ENCODE results near the gene SOX13. TPM values are rescaled to one million over a fixed set of nuclear protein-coding genes. Genes with fewer than 3 reads are reported as not detected.
"Not testable (repeated sequence)": the region's sequence is repeated elsewhere in the genome, so short reads cannot be mapped to it uniquely, and the experiment has no call there.

Gene SOX13
- total and polyA plus RNA-seq, 5 donors from 2014 or later: 0.47 TPM; not detected in 4

DNA sequence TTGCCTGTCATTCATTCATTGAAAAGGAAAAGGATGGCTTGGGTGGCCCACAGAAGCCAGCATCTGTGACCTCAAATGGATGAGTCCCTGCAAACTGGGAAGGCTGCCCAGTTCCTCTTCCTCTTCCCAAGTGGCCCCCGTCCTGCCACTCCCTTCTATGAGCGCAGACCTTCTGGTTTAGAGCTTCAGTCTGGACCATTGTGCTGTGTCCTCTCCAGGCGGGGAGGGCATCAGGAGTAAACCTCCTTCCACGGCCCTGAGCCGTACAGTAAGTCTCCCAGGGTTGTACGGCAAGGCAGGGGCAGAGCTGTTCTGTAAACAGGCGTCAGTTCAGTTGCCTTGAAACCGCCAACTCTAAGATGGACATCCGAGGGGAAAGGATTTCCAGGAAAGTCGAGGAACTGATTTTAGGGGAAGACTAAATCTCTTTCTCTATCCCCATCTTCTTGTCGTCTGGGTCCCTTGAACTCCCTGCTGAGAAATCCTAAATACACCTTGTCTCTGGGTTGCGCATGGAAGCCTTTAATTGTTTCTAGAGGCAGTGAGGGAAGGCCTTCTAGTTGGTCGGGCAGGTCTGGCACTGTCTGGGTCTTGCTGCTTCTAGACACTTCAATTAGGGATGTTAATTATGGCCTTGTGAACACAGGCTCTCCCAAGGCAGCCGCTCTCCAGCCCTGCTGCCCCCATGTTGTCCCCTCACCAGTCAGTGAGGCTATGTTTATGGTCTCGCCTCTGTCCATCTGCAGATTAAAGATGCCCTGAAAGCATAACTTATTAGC, 22.1 kb downstream of the SOX13 start:
- no peak for ATAC-seq (ENCODE audit: low read depth in 2 of 2)
- H3K27ac ChIP-seq (ENCODE audit: insufficient read depth, low read length, poor library complexity, severe bottlenecking): no peak overlapping the region
- H3K27me3 Mint-ChIP-seq: peaks cover 16% of the 10 kb centered on the region
- H3K36me3 Mint-ChIP-seq: no peaks in the 10 kb centered on the region
- H3K9me3 ChIP-seq (ENCODE audit: control insufficient read depth in 2 of 2, low read length in 2 of 2): no peaks in the 10 kb centered on the region
- H3K36me3 ChIP-seq (ENCODE audit: control insufficient read depth, insufficient read depth, low read length): no peaks in the 10 kb centered on the region
- no peak overlapping the region for H3K4me3 ChIP-seq (ENCODE audit: low read depth, low read length)
- H3K4me1 Mint-ChIP-seq: no peaks in the 10 kb centered on the region
- no peaks in the 10 kb centered on the region for H3K4me1 ChIP-seq (ENCODE audit: control insufficient read depth, insufficient read depth, low read length, poor library complexity, severe bottlenecking)
- H3K9me3 Mint-ChIP-seq: no peaks in the 10 kb centered on the region
- no peaks in the 10 kb centered on the region for H3K27me3 ChIP-seq (ENCODE audit: control insufficient read depth, insufficient read depth, low read length)
- no peak overlapping the region for H3K27ac Mint-ChIP-seq
- no peak overlapping the region for H3K4me3 Mint-ChIP-seq
- no peak for DNase-seq

DNA sequence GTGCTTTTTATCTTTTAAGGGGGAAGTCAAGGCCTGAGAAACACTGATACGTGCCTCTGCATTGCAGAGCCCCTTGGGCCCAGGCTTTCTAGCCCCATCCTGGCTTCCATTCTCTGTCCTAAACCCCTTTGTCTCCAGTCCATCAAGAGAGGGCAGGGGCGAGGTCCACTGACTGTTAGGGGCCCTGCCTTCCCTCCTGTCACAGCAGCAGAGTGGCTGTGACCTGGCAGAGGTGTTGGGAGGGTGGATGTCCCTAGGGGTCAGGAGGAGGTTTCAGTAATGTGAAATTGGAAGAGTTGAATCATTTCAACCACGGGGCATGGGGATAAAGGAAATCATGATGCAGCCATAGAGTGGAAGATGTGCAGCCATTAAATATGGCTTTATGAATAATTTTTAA, 24.0 kb downstream of the SOX13 start:
- Histone ChIP-seq H3K4me3 (ENCODE audit: low read depth, low read length) (no peak overlapping the region), H3K27ac (ENCODE audit: insufficient read depth, low read length, poor library complexity, severe bottlenecking) (no peak overlapping the region), H3K4me1 (ENCODE audit: control insufficient read depth, insufficient read depth, low read length, poor library complexity, severe bottlenecking) (no peaks in the 10 kb centered on the region), H3K9me3 (ENCODE audit: control insufficient read depth in 2 of 2, low read length in 2 of 2) (no peaks in the 10 kb centered on the region), H3K27me3 (ENCODE audit: control insufficient read depth, insufficient read depth, low read length) (no peaks in the 10 kb centered on the region), H3K36me3 (ENCODE audit: control insufficient read depth, insufficient read depth, low read length) (no peaks in the 10 kb centered on the region)
- Mint-ChIP-seq H3K36me3 (no peaks in the 10 kb centered on the region), H3K4me3 (no peak overlapping the region), H3K4me1 (no peaks in the 10 kb centered on the region), H3K9me3 (no peaks in the 10 kb centered on the region), H3K27me3 (peaks cover 16% of the 10 kb centered on the region), H3K27ac (no peak overlapping the region)
- ATAC-seq (ENCODE audit: low read depth in 2 of 2) (no peak), DNase-seq (no peak)

DNA sequence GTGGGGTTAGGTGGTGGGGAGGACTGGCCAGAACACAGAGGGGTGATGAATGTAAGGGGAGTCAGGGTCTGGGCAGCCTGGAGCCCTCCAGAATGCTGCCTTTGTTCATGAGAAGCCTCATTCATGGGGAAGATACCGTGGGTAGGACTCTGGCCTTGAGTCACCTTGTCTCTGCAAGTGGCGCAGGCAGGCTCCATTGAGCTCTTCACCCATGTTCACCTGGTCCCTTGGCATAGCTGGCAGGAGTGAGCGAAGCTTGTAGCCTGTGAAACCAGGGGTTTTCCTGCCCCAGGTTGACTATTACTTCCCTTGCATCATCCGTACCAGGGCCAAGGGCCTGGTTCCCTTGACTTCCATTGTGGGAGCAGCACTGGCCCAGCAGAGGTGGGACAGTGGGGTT, 25.8 kb downstream of the SOX13 start:
- Histone ChIP-seq H3K36me3 (ENCODE audit: control insufficient read depth, insufficient read depth, low read length) (no peaks in the 10 kb centered on the region), H3K4me1 (ENCODE audit: control insufficient read depth, insufficient read depth, low read length, poor library complexity, severe bottlenecking) (peaks cover 8% of the 10 kb centered on the region), H3K4me3 (ENCODE audit: low read depth, low read length) (no peak overlapping the region), H3K27me3 (ENCODE audit: control insufficient read depth, insufficient read depth, low read length) (no peaks in the 10 kb centered on the region), H3K9me3 (ENCODE audit: control insufficient read depth in 2 of 2, low read length in 2 of 2) (no peaks in the 10 kb centered on the region), H3K27ac (ENCODE audit: insufficient read depth, low read length, poor library complexity, severe bottlenecking) (no peak overlapping the region)
- H3K27me3 Mint-ChIP-seq: peaks cover 10% of the 10 kb centered on the region
- peaks cover 0 to 15% (median 9%) of the 10 kb centered on the region in 4 donors for H3K4me1 Mint-ChIP-seq
- ATAC-seq (ENCODE audit: low read depth in 2 of 2) (no peak), DNase-seq (no peak)
- no peak overlapping the region for H3K4me3 Mint-ChIP-seq
- H3K27ac Mint-ChIP-seq: no peak overlapping the region
- H3K36me3 Mint-ChIP-seq: no peaks in the 10 kb centered on the region
- H3K9me3 Mint-ChIP-seq: no peaks in the 10 kb centered on the region

DNA sequence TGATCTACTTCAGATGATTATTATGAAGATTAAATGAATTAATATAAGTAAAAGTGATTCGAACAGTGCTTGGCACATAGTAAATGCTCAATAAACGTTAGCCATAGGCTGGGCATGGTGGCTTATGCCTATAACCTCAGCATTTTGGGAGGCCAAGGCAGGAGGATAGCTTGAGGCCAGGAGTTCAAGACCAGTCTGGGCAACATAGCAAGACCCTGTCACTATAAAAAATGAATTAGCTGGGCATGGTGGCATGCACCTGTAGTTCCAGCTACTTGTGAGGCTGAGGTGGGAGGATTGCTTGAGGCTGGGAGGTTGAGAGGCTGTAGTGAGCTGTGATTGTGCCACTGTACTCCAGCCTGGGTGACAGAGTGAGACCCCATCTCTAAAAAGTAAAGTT, 26.8 kb downstream of the SOX13 start:
- not testable (repeated sequence) for H3K9me3 Mint-ChIP-seq; H3K4me3 ChIP-seq (ENCODE audit: low read depth, low read length); DNase-seq; ATAC-seq (ENCODE audit: low read depth in 2 of 2); H3K27ac ChIP-seq (ENCODE audit: insufficient read depth, low read length, poor library complexity, severe bottlenecking); H3K36me3 ChIP-seq (ENCODE audit: control insufficient read depth, insufficient read depth, low read length); H3K9me3 ChIP-seq (ENCODE audit: control insufficient read depth in 2 of 2, low read length in 2 of 2); H3K36me3 Mint-ChIP-seq; H3K27me3 ChIP-seq (ENCODE audit: control insufficient read depth, insufficient read depth, low read length); H3K27ac Mint-ChIP-seq; H3K4me3 Mint-ChIP-seq
- H3K4me1 ChIP-seq (ENCODE audit: control insufficient read depth, insufficient read depth, low read length, poor library complexity, severe bottlenecking): peaks cover 18% of the 10 kb centered on the region
- Mint-ChIP-seq H3K27me3 (peaks cover 13% of the 10 kb centered on the region), H3K4me1 (peaks cover 1 to 21% (median 12%) of the 10 kb centered on the region in 4 donors)

DNA sequence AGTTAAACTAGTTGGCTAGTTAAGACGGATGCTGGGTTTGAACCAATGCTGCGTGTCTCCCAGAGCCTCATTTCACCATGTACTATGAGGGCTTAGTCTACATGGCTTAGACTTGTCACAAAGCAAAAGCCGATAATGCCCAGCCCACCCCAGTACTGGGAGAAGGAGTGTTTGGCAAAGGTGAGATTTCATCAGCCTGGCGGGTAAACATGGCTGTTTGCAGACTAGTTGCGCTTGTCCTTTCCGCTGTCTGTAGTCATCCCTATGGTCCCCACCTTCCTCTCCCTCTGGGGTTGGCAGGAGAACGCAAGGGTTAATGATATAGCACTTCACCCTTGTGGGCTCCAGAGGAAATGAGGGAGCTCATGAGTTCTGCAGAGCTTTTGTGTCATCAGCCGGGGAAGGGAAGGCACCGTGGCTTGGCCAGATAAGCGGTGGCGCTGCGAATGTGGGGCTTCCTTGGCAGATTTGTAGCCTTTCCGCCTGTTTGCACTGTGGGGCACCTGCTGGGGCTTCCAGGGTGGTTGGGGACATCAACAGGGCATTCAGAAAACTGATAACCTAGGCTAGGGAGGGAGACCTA, 29.2 kb downstream of the SOX13 start:
- no peaks in the 10 kb centered on the region for H3K9me3 ChIP-seq (ENCODE audit: control insufficient read depth in 2 of 2, low read length in 2 of 2)
- Mint-ChIP-seq H3K4me3 (peak overlapping the region in 1 of 4 donors; percentile 66), H3K27ac (no peak overlapping the region), H3K4me1 (peaks cover 5 to 24% (median 16%) of the 10 kb centered on the region in 4 donors), H3K9me3 (no peaks in the 10 kb centered on the region), H3K36me3 (no peaks in the 10 kb centered on the region), H3K27me3 (peaks cover 21% of the 10 kb centered on the region)
- peaks cover 23% of the 10 kb centered on the region for H3K4me1 ChIP-seq (ENCODE audit: control insufficient read depth, insufficient read depth, low read length, poor library complexity, severe bottlenecking)
- ATAC-seq (ENCODE audit: low read depth in 2 of 2): no peak
- no peak overlapping the region for H3K4me3 ChIP-seq (ENCODE audit: low read depth, low read length)
- H3K27me3 ChIP-seq (ENCODE audit: control insufficient read depth, insufficient read depth, low read length): no peaks in the 10 kb centered on the region
- DNase-seq: peak in 1 of 3 donors; percentile 36
- no peak overlapping the region for H3K27ac ChIP-seq (ENCODE audit: insufficient read depth, low read length, poor library complexity, severe bottlenecking)
- no peaks in the 10 kb centered on the region for H3K36me3 ChIP-seq (ENCODE audit: control insufficient read depth, insufficient read depth, low read length)

DNA sequence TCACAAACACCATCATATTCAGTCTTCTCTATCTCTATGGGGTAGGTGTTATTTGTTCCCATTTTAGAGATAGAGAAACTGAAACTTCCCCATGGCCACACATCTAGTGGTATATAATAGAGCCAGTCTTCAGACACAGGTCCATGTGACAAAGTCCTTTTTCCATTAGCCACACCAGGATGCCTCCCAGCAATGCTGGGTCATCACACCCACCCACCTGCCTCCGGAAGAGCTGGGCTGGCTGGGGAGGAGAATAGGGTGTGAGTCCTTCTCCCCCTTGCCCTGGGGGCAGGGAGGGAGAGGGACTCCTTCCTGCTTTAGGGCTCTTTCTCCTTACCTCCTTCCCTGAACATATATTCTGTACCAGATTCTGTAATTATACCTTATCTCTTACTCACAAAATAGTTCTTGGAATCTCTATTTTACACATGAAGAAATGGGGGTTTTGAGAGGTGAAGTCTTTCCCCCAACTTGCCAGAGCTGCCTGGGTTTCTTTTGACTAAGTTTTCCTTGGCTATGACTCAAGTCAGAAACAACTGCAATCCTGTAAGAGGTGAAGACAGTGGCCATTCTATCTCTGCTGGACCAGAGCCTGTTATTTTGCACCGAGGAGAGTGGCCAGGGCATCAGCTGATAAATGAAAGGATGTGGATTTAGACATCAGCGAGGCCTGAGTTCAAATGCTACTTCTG, 30.0 kb downstream of the SOX13 start:
- Histone ChIP-seq H3K4me3 (ENCODE audit: low read depth, low read length) (no peak overlapping the region), H3K27me3 (ENCODE audit: control insufficient read depth, insufficient read depth, low read length) (no peaks in the 10 kb centered on the region), H3K36me3 (ENCODE audit: control insufficient read depth, insufficient read depth, low read length) (no peaks in the 10 kb centered on the region), H3K27ac (ENCODE audit: insufficient read depth, low read length, poor library complexity, severe bottlenecking) (no peak overlapping the region), H3K4me1 (ENCODE audit: control insufficient read depth, insufficient read depth, low read length, poor library complexity, severe bottlenecking) (peaks cover 23% of the 10 kb centered on the region), H3K9me3 (ENCODE audit: control insufficient read depth in 2 of 2, low read length in 2 of 2) (no peaks in the 10 kb centered on the region)
- Mint-ChIP-seq H3K36me3 (no peaks in the 10 kb centered on the region), H3K9me3 (no peaks in the 10 kb centered on the region), H3K4me1 (peaks cover 5 to 24% (median 16%) of the 10 kb centered on the region in 4 donors), H3K4me3 (peak overlapping the region in 1 of 4 donors; percentile 66), H3K27me3 (peaks cover 21% of the 10 kb centered on the region), H3K27ac (peak overlapping the region in 2 of 3 donors; percentile 18 to 39)
- ATAC-seq (ENCODE audit: low read depth in 2 of 2) (no peak), DNase-seq (peak in 1 of 3 donors; percentile 29)

DNA sequence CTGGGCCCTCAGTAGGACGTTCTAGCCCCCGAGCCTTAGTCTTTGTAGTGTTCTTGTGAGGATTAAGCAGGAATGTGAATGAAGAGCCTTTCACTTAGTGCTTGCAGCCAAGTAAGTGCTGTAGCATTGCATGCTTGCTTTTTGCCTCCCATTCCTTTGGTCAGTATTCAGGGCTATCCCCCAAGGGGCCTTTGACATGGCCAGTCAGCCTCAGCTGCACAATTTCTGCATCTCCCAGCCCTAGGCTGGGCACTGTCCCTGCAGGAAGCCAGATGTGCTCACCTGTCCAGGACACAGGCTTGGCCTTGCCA, 30.5 kb downstream of the SOX13 start:
- Mint-ChIP-seq H3K4me1 (peaks cover 5 to 24% (median 16%) of the 10 kb centered on the region in 4 donors), H3K27me3 (peaks cover 16% of the 10 kb centered on the region), H3K36me3 (no peaks in the 10 kb centered on the region), H3K9me3 (no peaks in the 10 kb centered on the region), H3K4me3 (no peak overlapping the region), H3K27ac (no peak overlapping the region)
- Histone ChIP-seq H3K4me3 (ENCODE audit: low read depth, low read length) (no peak overlapping the region), H3K9me3 (ENCODE audit: control insufficient read depth in 2 of 2, low read length in 2 of 2) (no peaks in the 10 kb centered on the region), H3K27ac (ENCODE audit: insufficient read depth, low read length, poor library complexity, severe bottlenecking) (no peak overlapping the region), H3K27me3 (ENCODE audit: control insufficient read depth, insufficient read depth, low read length) (no peaks in the 10 kb centered on the region), H3K36me3 (ENCODE audit: control insufficient read depth, insufficient read depth, low read length) (no peaks in the 10 kb centered on the region), H3K4me1 (ENCODE audit: control insufficient read depth, insufficient read depth, low read length, poor library complexity, severe bottlenecking) (peaks cover 23% of the 10 kb centered on the region)
- DNase-seq: peak in 1 of 3 donors; percentile 16
- ATAC-seq (ENCODE audit: low read depth in 2 of 2): no peak
